ENCODE measurements around the gene EDRF1.

DNA sequence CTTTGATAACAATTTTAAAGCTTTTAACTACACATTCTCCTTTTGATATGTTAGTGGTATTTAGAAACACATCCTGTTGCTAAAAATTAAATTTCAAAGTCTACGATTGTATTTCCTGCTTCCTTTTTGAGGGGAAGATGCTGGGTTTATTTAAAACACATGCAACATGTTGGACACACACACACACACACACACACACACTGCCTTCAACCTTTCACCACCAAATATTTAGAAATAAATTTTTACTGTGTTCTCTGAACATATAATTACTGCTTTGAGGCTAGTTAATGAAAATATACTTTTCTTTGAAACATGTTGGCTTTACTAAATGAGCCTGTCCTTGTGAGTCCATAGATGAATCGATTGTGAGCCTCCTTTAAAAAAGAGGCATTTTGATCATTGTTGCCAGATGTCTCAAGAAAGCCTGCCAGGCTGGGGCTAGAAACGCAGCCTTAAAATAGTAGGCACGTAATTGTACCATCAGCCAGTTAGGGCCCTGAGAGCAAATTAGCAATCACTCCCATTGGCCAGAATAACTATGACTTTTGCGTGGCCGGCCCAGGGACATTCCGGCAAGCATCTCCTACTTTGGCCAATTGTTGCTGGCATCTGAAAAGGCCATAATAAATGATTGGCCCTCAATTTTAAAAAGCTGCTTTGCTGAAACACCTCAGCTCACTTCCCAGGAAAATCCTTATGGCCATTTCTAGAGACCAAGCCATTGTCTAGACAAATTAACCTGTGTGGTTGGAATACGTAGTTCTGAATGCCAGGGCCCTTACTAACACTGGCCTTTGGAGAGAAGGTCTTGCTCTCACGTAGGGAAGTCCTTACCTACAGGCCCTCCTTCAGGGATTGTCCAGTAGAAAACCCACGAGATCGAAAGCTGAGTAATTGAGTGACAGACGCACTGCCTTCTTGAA, 26.6 kb upstream of the EDRF1 start:
- TF ChIP-seq, protein P1, sequence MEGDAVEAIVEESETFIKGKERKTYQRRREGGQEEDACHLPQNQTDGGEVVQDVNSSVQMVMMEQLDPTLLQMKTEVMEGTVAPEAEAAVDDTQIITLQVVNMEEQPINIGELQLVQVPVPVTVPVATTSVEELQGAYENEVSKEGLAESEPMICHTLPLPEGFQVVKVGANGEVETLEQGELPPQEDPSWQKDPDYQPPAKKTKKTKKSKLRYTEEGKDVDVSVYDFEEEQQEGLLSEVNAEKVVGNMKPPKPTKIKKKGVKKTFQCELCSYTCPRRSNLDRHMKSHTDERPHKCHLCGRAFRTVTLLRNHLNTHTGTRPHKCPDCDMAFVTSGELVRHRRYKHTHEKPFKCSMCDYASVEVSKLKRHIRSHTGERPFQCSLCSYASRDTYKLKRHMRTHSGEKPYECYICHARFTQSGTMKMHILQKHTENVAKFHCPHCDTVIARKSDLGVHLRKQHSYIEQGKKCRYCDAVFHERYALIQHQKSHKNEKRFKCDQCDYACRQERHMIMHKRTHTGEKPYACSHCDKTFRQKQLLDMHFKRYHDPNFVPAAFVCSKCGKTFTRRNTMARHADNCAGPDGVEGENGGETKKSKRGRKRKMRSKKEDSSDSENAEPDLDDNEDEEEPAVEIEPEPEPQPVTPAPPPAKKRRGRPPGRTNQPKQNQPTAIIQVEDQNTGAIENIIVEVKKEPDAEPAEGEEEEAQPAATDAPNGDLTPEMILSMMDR (IDR thresholded peaks at IDR 0.05; ENCODE audit: low read length): no peak
- TF ChIP-seq EZH2 (optimal IDR thresholded peaks at IDR 0.05; ENCODE audit: low read depth, low read length): no peak
